T-helper 1 cell treated with Interleukin-12 subunit alpha and Interleukin-12 subunit beta and Interleukin-4 antibody, amounts not matched to agents 30 ng/mL and 1 ng/mL, for 36 hours (primary cell): Measurements from ENCODE around the gene NMRK1. TPM values are rescaled to one million over a fixed set of nuclear protein-coding genes. Genes with fewer than 3 reads are reported as not detected.

Experiments
- intact Hi-C: fragments of 100-400 bp; cut with micrococcal nuclease; formaldehyde crosslinking; loops from one replicate; pipeline ENCODE4 v1.15.1; 2024
- total RNA-seq: library from RNA; stranded (reverse); gene quantifications from 2 replicates; pipeline ENCODE4 v1.2.3, GENCODE V29; 2022

Gene NMRK1
- total RNA-seq, 1 donor from 2014 or later = 25.1 TPM

DNA sequence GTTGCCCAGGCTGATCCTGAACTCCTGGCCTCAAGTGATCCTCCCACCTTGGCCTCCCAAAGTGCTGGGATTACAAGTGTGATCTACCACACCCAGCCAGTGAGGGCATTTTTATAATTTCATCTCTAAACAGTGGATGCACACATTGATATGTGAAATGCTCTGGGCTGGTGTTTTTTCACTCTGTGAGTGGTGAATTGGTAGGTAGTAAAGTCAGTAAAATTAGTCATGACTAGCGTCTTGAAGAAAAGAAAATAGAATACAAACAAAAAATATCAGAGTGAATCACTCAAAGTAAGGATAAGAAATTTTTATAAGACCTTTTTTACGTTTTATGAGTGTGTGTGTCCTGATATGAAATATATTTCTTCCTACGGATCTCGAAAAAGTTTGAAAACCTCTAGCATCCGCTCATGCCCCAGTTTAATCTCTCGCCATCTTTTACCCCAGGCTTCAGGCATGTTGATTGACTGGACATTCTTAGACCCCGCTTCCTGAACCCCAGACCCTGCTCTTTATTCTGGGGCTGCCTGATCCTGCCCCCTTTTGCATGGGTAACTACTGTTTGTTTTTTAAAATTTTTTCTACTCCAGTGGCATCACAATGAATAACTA, 14.3 kb upstream of the NMRK1 start:
- intact Hi-C loops = no loop called here

DNA sequence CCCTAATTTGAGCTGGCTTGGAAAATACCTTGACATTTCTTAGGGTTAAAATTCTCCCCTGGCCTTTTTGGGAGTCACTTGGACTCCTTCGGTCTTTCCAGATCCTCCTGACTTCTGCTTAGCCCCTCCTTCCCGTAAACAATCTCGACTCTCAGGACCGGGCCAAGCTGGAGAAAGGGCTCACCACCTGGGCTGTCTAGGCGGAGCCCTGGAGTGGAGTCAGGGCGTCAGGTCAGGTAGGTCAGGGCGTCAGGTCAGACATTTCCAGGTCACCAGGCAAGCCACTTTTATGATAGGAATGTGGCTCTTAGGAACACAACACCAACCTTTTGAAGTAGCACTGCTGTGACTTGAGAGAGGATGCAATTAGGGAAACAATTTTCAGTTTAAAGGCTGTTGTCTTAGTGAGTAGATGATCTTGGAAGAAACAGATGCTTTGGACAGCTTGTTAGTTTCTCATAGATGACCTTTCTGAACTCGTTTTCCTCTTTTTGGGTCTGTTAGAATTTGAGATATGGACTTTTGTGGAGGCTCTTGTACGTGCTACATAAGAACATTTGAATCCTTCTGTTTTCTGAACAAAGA, 13.1 kb upstream of the NMRK1 start:
- intact Hi-C loops = no loop called here

DNA sequence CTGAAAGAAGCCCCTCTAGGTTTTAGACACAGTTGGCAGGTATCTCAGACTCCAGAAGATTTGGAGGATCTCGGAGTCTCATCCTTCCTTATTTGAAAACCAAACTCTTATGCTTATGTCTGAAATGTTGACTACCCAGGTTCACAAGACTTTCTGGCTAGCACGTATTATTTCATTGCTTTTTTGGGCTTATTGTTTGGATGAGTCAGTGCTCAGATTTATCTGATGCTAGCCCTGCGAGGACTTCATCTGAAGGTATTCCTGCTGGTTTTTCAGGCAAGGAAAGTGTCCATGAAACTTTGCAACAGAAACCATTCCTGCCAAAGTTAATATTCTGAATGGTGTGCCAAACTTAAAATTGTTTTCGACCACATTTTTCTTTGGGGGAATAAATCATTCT, 8.8 kb upstream of the NMRK1 start:
- intact Hi-C loops = no loop called here

DNA sequence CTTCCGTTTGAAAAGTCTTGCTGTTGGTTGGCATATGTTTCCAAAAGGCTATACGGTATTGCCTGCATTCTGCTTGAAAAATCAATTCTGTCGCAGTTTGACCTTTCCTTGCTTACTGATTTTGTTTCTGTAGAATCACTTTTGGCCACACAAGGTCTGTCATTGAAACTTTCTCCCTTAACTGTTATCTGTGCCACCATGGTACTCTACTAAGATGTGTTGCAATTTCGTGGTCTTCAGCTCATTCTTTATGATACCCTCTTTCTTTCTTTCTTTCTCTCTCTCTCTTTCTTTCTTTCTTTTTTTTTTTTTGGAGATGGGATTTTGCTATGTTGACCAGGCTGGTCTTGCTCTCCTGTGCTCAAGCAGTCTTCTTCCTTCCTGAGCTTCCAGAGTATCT, 4.8 kb upstream of the NMRK1 start:
- intact Hi-C loops = no loop called here

DNA sequence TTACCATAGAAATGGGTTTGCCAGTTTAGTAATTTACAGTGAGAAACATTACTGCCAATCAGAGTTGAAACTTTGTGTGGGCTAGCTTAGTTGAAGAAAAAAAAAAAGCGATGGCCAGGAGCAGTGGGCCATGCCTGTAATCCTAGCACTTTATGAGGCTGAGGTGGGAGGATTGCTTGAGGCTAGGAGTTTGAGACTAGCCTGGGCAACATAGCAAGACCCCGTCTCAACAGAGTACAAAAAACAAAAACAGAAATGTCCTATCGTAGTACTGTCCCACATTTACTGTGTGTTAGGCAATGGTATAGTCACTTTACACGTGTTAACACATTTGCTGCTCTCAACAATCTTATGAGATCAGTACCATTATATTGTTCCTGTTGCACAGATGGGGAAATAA, 2.6 kb upstream of the NMRK1 start:
- intact Hi-C loops = no loop called here

DNA sequence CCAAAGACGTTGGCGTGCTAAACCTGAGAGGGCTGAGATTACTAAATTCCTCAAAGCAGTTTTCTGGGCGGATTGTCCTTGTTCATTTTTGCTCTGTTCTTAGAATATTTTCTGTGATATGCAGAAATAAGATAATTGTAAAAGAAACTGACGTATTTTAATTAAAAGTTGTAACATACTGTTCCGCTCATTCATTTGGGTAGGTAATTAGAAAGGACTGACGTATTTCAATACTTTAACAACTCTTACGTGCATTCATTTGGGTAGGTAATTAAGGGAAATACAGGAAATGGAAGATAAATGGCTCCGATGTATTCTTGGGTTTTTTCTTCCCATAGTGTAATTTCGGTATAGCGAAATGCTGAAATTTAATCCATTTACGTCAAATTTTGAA, 1.4 kb upstream of the NMRK1 start:
- intact Hi-C loops = loop anchor here (1.0 to 10.0 kb wide), 9 partner anchors 39 to 1957 kb away; partner anchors contain the start of genes ANXA1, PCSK5, RFK and RORB

DNA sequence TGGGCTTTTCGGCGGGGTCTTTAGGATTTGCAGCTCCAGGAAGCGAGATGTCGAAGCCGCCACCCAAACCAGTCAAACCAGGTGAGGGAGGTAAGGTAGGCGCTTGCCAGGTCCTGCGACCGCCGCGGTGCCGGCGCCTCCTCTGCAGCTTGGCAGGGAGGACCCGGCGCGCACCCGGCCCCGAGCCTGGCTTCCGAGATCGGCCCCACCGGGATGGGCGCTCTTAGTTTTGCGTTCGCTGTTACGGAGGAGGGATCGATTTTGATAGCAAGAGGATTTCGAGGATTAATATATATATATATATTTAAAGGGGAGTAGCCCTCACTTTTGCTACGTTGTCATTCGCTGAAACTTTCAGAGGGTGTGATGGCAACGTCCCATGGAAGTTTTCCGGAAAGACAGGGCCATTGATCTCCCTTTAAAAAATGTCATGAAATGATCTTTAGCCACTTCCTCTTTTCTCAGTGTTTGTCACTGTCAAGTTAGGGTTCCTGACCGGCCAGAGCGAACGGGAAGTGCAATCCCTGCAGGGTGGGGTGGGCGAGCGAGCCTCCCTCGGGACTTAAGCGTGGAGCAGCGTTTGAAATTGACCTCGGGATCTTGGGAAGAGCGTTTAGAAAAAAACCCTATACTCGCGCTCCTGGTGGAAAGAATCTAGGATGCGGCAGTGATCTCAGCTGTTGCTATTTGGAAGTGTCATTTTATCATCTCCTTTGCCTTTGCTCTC, 854 bp upstream of the NMRK1 start:
- intact Hi-C loops = loop anchor here (1.0 to 10.0 kb wide), 13 partner anchors 40 to 1957 kb away; partner anchors contain the start of genes ANXA1, CARNMT1, PCSK5 and RFK

DNA sequence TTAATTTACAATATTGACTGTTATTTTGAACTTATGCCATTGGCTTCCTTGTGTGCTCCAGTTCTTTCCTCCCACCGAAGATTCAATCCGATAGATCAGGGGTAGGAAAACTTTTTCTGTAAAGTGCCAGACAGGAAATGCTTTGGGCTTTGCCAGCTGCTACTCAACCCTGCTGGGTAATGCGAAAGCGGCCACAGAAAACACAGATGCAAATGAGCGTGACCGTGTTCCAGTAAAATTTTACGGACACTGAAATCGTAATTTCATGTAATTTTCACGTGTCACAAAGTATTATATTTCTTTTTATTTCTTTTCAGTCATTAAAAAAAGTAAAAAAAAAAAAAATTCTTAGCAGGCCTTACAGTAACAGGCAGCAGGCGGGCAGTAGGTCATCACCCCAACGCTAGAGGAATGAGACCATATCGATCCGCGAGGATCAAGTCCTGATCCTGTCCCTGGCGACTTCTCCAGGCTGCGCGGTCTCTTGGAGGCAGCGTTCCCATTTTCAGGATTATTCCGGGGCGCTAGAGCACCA, 599 bp downstream of the NMRK1 start:
- intact Hi-C loops = loop anchor here (1.0 to 10.0 kb wide), 6 partner anchors 10 to 1955 kb away; partner anchors contain the start of genes ANXA1, GCNT1 and RORB

DNA sequence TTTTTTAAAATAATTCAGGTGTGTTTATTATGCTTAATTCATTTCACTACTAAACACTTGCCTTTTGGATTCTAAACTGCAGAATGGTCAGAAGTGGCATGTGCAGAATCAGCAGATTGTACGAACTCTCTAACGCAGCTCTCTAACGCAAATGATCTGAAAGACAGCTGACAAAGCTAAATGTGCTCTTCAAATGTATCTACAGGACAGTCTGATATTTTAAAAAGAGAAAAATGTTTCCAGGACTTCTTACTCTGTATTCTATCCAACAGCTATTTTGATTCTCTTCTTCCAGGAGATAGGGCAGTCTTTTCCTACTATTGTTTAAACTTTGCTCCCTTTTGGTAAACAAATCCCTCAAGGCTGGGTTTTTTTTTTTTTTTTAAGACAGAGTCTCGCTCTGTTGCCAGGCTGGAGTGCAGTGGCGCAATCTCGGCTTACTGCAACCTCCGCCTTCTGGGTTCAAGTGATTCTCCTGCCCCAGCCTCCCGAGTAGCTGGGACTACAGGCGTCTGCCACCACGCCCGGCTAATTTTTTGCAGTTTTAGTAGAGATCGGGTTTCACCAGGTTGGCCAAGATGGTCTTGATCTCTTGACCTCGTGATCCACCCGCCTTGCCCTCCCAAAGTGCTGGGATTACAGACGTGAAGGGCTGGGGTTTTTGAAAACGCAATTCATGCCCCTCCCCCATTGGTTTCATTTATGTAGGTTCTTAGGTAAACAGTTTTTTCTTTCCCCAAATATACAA, 1.2 kb downstream of the NMRK1 start:
- intact Hi-C loops = loop anchor here (1.0 to 10.0 kb wide), 6 partner anchors 9 to 1954 kb away; partner anchors contain the start of genes ANXA1, GCNT1 and RORB

DNA sequence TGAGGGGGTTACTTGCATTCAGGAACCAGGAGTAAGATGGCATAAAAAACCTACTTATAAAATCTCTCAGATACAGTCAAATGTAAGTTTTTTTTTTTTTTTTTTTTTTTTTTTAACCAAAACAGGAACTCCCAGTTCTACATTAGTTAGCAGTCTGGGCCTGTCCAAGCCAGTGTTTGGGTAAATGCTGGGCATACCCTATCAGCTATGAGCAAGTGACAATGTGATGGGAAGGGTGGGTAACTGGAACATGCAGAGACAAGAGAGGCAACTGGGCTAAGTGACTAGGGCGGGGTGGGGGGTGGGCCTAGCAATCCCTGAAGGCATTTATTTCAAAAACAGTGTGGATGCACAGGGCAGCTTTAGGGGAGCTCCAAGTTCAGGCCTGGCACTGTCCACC, 2.3 kb downstream of the NMRK1 start:
- intact Hi-C loops = loop anchor here (2.0 to 10.0 kb wide), 4 partner anchors 153 to 1953 kb away; partner anchors contain the start of genes ANXA1 and RORB

DNA sequence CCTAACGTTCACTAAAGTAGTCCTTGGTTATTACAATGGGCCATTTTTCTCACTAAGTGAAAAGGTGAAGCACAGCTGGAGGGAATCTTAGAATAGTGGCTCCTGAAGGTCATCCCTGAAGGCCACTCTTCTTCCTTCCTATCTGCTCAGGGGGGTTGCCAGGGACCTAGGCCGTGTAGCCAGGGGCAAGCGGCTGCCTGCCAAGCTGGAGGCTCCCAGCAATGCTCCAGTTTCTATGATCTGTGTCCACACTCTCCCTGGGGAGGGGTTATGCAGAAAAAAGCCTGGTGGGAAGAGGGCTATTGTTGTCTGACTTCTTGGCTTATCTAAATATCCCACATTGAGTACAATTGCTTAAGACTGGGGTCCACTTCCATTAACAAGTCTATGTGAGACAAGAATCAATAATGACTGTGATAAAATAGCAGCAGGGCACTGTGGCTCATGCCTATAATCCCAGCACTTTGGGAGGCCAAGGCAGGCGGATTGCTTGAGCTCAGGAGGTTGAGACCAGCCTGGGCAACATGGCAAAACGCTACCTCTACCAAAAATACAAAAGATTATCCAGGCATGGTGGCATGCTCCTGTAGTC, 3.8 kb downstream of the NMRK1 start:
- intact Hi-C loops = loop anchor here (10.0 kb wide), 1 partner anchor 1929 kb away; the partner anchor contains the start of gene ANXA1

DNA sequence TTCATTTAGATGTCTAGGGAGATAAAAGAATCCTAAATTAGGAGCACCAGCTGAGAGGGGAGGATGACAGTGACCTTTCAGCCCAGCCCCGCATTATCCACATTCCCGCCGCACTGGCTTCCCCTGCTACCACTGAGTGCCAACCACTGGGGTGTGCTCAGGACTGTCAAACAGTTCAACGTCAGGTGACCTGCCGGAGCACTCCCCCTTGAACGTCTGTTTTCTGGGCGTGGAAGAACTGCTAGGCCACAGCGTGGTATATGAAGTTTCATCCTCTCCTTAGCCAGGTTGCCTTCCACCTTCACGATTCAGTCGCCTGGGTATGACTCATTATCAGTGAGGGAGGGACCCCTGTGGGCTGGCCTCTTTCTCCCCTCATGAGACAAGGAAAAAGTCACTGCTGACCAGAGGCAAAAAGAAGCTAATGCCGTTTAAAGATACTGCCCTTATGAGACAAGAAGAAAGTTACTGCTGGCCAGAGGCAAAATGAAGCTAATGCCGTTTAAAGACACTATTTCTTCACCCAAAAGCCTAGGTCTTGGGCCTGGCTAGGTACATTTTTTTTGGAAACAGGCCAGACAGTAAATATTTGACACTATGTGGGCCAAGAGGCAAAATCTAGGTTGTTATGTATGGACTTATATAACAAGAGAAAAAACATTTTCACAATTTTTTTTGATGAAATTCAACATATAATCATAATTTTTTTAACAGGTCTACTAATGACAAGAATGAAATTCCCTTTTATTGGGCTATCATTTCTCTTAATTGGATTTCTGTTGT, 4.6 kb downstream of the NMRK1 start:
- intact Hi-C loops = loop anchor here (10.0 kb wide), 1 partner anchor 1929 kb away; the partner anchor contains the start of gene ANXA1

DNA sequence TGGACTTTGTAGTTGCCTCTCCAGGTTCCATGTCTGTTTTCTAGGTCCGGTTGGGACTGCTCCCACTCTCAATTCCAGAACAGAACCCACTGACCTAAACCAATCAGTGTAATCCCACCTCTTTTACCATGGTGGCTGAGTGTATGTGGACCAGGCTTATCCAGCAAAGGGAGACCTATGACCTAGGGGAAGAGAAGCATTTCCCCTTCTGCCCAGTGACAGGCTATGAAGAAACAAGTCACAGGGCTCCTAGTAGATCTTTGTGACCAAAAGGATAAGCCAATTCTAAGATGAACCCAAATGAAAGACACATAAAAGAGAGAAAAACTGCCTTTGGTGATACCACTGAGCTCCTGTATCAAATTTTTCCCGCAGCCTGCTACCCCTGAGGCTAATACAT, 6.3 kb downstream of the NMRK1 start:
- intact Hi-C loops = loop anchor here (10.0 kb wide), 1 partner anchor 1927 kb away; the partner anchor contains the start of gene ANXA1

DNA sequence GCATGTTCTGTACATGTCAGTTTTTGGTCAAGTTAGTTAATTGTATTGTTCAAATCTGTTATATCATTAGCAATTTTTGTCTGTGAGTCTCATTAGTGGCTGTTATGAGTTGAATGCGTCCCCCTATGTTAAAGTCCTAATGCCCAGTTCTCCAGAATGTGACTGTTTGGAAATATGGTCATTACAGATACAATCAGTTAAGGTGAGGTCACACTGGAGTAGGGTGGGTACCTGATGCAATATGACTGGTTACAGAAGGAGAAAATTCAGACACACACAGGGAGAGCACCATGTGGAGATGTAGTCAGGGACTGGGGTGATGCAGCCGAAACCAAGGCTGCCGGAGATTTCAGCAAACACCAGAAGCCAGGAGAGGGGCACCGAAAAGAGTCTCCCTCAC, 15.1 kb downstream of the NMRK1 start:
- intact Hi-C loops = loop anchor here (10.0 kb wide), 1 partner anchor 498 kb away; no protein-coding TSS in a partner anchor

DNA sequence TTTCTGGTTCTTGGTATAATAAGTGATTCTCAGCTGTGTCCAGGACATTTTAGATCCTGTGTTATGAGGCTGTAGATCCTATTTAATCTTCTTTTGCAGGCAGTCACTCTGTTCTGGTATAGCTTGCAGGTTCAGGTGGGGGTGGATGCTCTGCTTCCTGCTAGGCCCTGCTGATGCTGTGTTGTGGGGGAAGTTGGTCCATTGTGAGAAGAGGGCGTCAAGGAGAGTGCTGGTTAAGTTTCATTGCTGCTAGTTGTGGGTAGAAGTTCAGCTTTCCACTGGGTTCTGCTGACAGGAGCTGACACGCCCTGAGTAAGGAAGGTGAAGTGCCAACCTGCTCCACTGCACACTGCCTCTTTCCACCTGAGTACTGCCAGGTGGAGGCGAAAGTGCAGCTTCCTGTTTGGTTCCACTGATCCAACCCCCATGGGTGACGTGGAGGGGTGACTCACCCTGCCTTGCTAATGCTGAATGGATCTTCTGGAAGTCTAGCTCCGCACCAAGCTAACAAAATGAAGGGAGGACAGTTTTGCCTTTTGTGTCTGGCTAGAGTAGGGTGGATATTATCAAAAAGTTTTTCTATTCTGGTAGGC, 16.3 kb downstream of the NMRK1 start:
- intact Hi-C loops = loop anchor here (10.0 kb wide), 1 partner anchor 497 kb away; no protein-coding TSS in a partner anchor

DNA sequence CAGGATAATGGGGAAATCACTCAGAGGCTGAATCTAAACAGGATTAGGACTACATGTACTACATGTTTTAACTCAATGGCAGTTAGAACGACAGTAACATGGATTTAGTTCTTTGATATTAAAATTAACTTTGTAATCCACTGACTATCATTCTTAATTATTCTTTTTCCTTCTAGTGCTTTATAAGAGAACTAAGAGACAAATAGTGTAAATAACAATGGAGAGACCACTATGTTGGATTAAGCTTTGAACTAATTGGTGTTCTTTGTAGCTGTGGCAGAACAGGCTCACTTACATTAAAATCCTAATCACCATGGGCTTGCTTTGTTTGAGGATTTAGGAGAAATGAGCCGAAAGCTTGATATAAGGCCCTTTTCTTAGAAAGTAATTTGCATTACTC, 18.8 kb downstream of the NMRK1 start:
- intact Hi-C loops = no loop called here

DNA sequence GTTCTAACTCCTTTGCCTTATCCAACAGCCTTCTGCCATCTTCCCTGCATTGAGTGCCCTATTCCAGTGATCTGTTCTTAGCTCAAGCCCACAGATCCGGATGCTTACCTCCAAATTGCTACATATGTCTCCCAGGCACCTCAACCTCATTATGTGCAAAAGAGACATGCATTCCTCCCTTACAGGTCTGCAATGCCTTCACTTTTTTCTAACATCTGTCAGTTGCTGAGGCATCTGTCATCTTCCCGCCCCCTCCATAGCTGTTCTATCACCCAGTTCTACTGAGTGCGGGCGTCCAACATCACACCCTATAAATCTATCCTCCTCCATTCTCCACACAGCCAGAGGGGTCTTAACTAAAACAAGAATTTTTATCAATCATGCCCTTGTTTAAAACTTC, 20.1 kb downstream of the NMRK1 start:
- intact Hi-C loops = no loop called here

DNA sequence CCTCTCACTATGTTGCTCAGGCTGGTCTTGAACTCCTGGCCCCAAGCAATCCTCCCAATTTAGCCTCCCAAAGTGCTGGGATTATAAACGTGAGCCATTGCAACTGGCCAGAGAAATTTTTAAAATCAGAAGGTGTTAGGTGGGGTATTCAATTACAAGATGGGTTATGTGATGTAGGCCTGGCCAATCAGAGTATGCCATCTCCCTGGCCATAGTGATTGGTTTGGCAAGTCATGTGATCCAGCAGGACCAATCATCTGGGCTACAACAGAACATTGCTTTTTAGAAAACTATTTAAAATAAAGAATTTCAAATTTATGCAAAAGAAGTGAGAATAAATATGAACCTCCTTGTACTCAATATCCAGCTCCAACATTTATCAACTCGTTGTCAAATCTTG, 22.4 kb downstream of the NMRK1 start:
- intact Hi-C loops = no loop called here

DNA sequence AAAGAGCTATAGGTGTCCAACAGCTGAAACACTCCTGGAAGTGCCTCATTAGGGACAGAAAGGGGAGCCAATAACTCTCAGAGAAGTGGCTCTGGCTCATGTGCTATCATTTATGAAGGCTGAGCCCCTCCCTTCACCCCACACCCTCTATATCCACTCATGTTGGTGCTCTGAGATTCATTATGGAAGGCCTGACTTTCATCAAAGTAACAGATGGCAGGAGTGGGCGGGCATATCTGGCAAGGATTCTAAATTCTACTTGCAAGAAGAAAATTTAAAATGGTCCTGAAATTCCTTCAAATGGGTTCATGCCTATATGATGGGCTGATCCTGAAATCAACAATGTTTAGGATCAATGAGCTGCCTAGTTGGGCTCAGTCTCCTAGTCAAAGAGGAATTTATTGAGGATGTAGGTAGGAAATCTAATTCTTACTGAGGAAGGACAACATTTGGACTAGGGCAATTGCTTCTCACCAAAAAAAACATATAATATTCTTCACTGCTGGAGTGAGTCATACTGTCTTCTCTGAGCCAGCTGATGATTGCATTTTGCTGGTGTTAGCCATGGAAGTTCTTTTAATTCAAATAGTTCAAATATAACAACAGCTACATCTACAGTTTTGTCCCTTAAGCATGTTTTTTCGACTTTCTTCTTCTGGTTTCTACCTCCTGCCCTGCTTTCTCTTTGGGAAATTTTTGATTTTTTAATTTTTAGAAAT, 23.5 kb downstream of the NMRK1 start:
- intact Hi-C loops = no loop called here
